Measurements from ENCODE around the gene MEIOSIN.
"Not testable (repeated sequence)": the region's sequence is repeated elsewhere in the genome, so short reads cannot be mapped to it uniquely, and the experiment has no call there.

Gene MEIOSIN, protein sequence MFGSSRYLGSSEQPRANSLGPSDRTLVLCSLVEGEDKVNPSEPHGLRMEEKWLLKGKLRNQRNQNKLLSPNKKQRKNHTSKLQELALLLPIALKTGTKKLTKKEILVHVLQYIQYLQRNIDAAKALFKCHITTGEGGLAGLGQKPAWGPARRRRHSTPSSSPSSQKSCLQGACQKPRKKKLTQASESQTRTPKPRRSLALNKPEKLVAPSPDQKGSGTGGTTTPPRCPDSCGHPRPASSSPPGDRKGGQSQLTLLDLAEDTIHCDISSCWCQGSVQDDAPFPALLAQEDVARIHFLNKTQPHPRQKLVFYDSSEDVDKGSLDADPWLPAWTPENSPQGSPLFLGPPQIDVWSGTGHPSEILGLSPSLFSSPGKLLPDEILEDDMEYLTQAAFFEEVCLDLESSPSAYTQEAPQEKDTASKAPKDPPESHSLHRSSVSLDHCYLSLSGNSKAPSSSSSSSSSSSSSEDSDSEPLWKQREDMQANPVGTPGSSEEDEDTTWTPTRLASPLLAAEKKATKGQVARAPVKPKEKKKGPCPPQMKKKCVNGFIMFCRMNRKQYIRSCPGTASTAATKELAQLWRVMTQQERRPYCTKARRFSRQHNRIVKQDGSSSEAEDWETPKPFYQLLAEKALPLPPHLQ

DNA sequence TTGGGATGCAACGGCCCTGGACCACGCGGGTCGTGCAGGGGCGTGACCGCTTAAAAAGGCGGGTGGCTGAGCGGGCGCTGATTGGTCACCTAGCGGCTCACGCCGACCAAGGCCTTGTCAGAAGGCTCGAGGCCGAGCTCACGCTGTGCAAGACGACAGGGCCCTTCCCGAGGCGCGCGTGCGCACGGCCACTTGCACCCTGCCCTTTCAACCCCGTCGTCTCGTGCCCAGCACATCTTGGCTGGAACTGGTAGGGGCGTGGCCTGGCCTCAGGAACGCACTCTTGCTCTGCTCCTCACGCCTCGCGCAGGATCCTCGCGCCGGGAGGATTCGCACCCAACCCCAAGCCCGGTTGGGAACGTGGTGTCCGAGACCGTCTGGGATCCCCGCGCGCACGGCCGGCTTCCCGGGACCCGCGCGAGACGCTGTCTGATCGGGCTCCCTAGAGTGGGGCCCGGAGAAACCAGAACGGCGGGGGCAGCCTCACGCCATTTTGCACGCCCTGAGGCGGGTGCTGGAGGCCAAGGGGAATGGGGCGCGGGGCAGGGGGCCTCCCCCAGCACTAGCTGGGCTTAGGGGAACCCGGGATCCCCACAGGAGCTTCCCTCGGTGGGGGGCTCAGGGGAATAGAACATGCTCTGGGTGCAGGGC is at the start of gene MEIOSIN:
Gene MEIOSIN, plus strand, starts transcription at position 280 of the 651 bp plus-strand sequence. CDS start 1,938 bp downstream, outside the sequence.
- DNase-seq: no peak

DNA sequence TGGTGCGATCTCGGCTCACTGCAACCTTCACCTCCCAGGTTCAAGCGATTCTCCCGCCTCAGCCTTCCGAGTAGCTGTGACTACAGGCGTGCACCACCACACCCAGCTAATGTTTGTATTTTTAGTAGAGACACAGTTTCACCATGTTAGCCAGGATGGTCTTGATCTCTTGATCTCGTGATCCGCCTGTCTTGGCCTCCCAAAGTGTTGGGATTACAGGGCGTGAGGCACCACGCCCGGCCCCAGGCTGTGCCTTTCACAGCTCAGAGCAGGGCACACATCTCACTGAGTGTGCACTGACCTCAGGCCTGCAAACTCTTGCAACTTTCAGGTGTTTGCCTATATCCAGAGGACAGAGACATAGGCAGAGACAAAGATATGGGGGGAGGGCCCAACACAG is 48.2 kb upstream of the MEIOSIN start:
- not testable (repeated sequence) for DNase-seq

- DNase-seq: no peak
These were observed 45.6 kb upstream of the MEIOSIN start for GRCh38 chr19:45687599-45687998.

DNA sequence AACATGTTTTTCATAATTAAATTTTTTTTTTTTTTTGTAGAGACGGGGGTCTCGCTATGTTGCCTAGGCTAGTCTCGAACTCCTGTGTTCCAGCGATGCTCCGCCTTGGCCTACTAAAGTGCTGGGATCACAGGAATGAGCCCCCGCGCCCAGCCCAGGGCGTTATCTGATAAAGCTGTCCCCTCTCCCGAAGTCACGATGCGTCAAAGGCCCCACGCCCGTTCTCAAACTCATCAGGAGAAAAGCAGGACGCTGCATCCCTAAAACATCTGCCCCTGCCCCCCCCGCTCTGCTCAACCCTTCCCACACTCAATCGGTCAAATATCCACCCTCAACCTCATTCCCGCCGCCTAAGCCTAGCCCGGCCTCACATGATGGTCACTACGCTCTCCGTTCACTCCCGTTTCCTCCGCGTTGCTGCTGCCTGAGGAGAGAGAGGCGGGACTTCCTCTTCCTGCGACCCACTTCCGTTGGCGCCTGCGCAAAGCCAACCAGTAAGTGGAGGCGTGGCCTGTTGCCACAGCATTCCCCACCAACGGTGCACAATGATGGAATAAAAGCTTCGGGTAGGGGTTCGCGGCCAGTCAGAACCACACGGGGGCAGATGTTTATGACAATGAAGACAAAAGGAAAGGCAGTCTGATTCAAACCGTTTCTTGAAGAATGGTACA is 41.6 kb upstream of the MEIOSIN start, which contains the start of gene SNRPD2:
Gene SNRPD2, minus strand, starts transcription at position 438 of the 671 bp plus-strand sequence. Its CDS starts 65 bp downstream, at position 373.
- peak; percentile 96 for DNase-seq

GRCh38 chr19:45692187-45693105 is 40.8 kb upstream of the MEIOSIN start, which contains the start of gene QPCTL:
TSS of gene QPCTL (plus strand) at chr19:45692666. CDS start at chr19:45692704, 38 bp downstream.
- peak; percentile 94 for DNase-seq

DNA sequence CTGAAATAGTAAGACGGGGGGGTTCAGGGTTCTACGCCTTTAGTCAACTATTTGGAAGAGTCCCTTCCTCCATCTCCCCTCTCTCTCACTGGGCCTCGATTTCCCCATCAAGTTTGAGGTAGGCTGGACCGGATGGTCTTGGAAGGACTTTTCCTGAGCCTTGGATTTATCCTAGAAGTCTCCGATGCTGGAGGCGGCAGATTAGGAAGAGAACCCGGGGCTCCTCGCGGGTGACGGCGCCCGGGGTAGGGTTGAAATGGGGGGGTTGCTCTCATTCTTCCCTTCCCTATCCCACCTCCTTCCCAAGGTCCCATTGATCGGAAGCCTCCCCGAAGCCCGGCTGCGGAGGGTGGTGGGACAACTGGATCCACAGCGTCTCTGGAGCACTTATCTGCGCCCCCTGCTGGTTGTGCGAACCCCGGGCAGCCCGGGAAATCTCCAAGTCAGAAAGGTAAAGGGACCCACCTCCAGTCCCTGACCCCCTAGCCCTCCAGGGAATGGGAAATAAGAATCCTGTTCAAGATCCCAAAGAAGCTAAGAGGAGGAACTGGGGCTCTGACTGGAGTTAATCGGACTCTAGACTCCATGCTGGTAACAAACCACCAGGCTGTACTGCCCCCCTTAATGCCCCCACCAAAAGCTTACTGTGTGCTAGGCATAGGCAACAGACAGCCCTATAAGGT is 40.0 kb upstream of the MEIOSIN start:
- peak; percentile 94 for DNase-seq

DNA sequence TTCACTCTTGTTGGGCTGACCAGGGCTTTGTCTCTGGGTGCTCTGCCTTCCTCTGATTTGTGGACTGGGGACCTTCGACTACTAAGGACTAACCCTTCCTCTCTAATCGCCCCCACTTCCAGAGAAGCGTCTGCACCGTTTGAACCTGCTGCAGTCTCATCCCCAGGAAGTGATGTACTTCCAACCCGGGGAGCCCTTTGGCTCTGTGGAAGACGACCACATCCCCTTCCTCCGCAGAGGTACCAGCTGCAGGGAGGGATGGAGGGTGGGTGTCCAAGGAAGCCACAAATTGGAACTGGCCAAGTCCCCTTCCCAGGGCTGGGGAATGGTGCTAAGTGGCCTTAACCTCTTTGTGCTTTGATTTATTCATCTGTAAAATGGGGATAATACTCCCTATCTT is 31.6 kb upstream of the MEIOSIN start:
- DNase-seq: no peak

DNA sequence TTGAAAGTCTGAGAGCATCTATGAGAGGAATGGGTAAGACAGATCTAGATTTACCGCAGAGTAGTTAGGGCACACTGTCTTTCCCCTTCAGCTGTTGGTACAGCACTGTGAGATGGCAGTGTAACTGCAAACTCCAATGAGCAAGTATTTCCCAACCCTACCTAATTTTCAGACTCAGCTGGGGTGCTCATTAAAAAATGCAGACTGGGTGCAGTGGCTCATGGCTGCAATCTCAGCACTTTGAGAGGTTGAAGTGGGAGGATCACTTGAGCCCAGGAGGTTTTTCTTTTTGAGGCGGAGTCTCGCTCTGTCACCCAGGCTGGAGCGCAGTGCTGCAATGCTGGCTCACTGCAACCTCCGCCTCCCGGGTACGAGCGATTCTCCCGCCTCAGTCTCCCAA is 28.1 kb upstream of the MEIOSIN start:
- DNase-seq: no peak

DNA sequence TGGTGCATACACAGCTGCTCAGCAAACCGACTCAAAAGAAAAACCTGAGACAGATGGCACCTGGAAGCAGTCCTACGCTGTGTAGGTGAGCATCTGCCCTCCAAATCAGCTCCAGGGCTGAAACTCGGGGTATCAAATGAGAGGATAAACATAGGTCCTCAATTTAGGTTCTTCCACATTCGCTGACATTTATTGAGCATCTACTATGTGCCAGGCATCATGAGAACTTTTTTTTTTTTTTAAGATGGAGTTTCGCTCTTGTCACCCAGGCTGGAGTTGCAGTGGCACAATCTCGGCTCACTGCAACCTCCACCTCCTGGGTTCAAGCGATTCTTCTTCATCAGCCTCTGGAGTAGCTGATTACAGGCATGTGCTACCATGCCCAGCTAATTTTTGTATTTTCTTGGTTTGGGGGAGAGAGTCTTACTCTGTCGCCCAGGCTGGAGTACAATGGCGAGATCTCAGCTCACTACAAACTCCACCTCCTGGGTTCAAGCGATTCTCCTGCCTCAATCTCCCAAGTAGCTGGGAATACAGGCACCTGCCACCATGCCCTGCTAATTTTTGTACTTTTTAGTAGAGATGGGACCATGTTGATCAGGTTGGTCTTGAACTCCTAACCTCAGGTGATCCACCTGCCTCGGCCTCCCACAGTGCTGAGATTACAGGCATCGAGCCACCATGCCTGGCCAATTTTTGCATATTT is 27.4 kb upstream of the MEIOSIN start:
- DNase-seq: no peak

GRCh38 chr19:45710356-45711130 is 22.7 kb upstream of the MEIOSIN start:
- DNase-seq: no peak

DNA sequence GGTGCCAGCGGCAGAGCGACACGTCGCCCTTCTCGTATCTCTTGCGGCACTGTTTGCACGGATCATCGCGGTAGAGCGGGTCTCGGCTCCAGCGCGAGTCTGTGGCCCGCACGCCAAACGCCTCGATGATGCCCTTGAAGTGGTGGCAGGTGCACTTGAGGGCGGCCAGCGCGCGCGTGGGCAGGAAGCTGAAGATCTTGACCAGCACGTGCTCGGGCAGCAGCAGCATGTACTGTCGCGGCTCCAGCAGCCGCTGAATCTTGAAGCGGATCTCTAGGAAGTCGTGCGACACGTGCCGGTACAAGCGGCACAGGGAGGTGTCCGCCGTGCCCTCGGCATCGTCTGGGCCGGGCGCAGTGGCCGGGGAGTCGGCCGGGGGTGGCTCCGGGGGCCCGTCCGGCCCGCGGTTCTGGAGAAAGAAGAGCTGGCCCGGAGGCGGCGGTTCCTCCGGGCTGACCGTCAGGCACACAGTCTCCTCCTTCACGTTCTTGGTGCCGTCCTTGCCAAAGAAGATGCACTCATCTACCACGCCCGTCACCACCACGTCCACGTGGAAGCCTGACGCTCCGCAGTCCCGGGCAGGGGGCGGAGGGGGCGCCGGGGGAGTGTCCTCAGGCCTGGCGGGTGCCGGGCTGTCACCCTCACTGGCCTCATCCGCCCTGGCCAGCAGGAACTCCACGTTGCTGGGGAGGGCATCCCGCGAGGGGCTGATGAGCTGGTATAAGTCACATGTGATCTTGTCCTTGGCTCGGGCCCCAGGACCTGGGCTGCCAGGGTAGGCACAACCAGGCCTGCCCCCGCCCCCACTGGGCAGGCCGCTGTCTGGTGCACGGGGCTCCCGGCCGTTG is 21.2 kb upstream of the MEIOSIN start:
- no peak for DNase-seq

- no peak for DNase-seq
These were observed 20.6 kb upstream of the MEIOSIN start for GRCh38 chr19:45712699-45713067.

GRCh38 chr19:45713141-45713540 is 20.1 kb upstream of the MEIOSIN start:
- DNase-seq: no peak

DNA sequence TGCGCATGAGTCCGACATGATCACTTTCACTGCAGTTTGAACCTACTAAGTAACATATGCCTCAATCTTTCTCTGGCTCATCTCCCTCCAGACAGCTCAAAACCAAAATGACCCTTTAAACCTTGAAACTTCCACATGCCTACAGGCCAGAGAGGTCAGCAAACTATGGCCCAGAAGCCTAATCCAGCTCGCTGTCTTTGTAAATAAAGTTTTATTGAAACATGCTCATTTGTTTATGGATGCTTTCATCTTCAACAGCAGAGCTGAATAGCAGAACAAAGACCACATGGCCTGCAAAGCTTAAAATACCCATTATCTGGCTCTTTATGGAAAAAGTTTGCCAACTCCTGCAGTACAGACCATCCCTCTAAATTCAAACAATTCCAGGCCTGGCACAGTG is 18.1 kb upstream of the MEIOSIN start:
- DNase-seq: no peak

- peak; percentile 64 for DNase-seq
These were observed 16.7 kb upstream of the MEIOSIN start for GRCh38 chr19:45716359-45717130.

- peak; percentile 98 for DNase-seq
These were observed 15.9 kb upstream of the MEIOSIN start for GRCh38 chr19:45717131-45717982.
